ENCODE results near the gene KLHL17. TPM values are rescaled to one million over a fixed set of nuclear protein-coding genes. Genes with fewer than 3 reads are reported as not detected.

Gene KLHL17
- total and polyA plus RNA-seq, 10 of the 15 experiments (the other 5 are each of a cell fraction or from before 2014, with no cell fraction given), result 0.03 to 30.6 (median 5.3) TPM

- TF ChIP-seq ZBTB4 (CRISPR knock-in tag; IDR thresholded peaks at IDR 0.05) (no peak), JUNB (IDR thresholded peaks at IDR 0.05) (peak; percentile 37), BMI1 (IDR thresholded peaks at IDR 0.05; ENCODE audit: borderline replicate concordance) (no peak), ZNF687 (IDR thresholded peaks at IDR 0.05) (peak; percentile 67), ZBTB40 (IDR thresholded peaks at IDR 0.05; ENCODE audit: borderline replicate concordance) (no peak; the same call in 1 of the 2 replicates), SP1 (IDR thresholded peaks at IDR 0.05; ENCODE audit: low read depth, low read length) (peak; percentile 42), PRDM15 (CRISPR knock-in tag; IDR thresholded peaks at IDR 0.05) (no peak), ELK1 (IDR thresholded peaks at IDR 0.05; ENCODE audit: low read depth, low read length) (peak; percentile 43; the same call in 1 of the 2 replicates), ETV6 (conservative IDR thresholded peaks at IDR 0.05 in 1 of 2, IDR thresholded peaks at IDR 0.05 in 1 of 2; ENCODE audit: borderline replicate concordance in 1 of 2, low read depth in 1 of 2) (no peak)
These were observed 52.9 kb downstream of the KLHL17 start, which contains the start of gene ISG15 (continued) for GRCh38 chr1:1013105-1013921.
